HAP-1 (cell line): ENCODE results near the gene GIN1.
"Not testable (repeated sequence)": the region's sequence is repeated elsewhere in the genome, so short reads cannot be mapped to it uniquely, and the experiment has no call there.

Experiments
- DNase-seq, 2 experiments: peaks; one replicate each; pipeline ENCODE4 v3.0.0-alpha.2; 2016 to 2020; ENCODE audit warnings: low spot score in 2 of 2
- H3K27me3 ChIP-seq: fragments of 250-450 bp; sonication (Bioruptor Pico); 2 replicates; pipeline ENCODE4 v1.5.1; 2020; ENCODE audit warnings: low read depth, mild to moderate bottlenecking, moderate library complexity
- H3K36me3 ChIP-seq: fragments of 250-450 bp; sonication (Bioruptor Pico); replicated peaks from 2 replicates; pipeline ENCODE4 v1.5.1; 2020; ENCODE audit warnings: mild to moderate bottlenecking
- H3K4me1 ChIP-seq: fragments of 250-450 bp; sonication (Bioruptor Pico); 2 replicates; pipeline ENCODE4 v1.5.1; 2020; ENCODE audit warnings: mild to moderate bottlenecking
- H3K4me3 ChIP-seq: fragments of 250-450 bp; sonication (Bioruptor Pico); 2 replicates; pipeline ENCODE4 v1.5.1; 2020; ENCODE audit warnings: mild to moderate bottlenecking, moderate library complexity
- H3K9me3 ChIP-seq: fragments of 250-450 bp; sonication (Bioruptor Pico); 2 replicates; pipeline ENCODE4 v1.5.1; 2020; ENCODE audit warnings: mild to moderate bottlenecking, moderate library complexity
- in situ Hi-C: fragments of 300-500 bp; cut with MboI; formaldehyde crosslinking; loops from 3 replicates; pipeline ENCODE4 v1.14.3; 2020; ENCODE audit warnings: low sequenced_read_pairs, inconsistent platforms, mixed read lengths

The GIN1 gene, protein sequence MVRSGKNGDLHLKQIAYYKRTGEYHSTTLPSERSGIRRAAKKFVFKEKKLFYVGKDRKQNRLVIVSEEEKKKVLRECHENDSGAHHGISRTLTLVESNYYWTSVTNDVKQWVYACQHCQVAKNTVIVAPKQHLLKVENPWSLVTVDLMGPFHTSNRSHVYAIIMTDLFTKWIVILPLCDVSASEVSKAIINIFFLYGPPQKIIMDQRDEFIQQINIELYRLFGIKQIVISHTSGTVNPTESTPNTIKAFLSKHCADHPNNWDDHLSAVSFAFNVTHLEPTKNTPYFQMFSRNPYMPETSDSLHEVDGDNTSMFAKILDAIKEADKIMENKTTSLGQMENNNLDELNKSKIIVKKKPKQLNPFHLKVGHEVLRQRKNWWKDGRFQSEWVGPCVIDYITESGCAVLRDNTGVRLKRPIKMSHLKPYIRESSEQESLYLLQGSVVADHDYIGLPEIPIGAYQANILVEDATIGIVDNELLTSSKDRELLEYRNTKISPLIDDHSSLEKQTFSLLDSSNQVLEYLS

DNA sequence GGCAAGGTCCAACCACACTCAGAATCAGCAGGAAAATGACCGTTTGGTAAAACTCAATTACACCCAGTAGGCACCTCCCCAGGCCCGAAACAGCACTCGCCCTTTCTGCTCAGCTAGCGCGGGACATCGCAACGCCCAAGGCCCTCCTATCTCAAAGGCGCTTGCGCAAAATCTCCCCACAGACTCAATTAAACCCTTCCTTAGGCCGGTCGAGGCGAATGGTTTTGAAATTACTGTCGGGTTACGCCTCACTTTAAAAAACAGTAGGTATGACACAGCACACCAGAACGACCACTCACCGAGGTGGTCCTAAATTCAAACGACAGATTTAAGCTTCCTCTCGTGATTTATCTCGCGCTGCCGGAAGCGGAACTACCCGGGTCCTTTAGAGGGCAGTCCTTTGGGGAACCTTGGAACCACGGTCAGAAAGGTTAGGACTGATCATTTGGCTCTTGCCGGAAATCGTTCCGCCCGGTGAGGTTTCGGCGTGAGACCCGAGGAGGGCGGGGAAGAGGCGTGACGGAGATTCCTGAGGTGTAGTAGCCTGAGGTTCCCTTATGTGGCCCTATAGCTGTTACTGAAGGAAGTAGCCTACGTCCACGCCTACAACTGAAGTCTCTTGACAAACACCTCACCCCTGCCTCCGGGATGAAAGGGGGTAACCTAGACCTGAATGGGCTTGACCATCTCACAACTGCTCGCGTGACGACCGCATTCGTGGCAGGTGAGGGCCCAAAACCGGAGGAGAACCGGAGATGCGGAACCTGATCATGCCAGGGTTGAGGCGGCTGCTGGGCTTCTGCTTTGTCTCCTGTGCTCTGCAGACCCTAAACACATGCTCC, at the start of gene GIN1, which contains the start of gene PPIP5K2:
Gene GIN1 (minus strand): TSS at position 374 of the 842 bp plus-strand sequence. CDS start 11,431 bp downstream, outside the sequence.
Gene PPIP5K2 (plus strand): TSS at position 537 of the 842 bp plus-strand sequence. CDS start 9,289 bp downstream, outside the sequence.
- H3K27me3 ChIP-seq = no peaks in the 10 kb centered on the region
- H3K9me3 ChIP-seq = no peaks in the 10 kb centered on the region
- in situ Hi-C loops = no loop called here
- no peaks in the 10 kb centered on the region for H3K36me3 ChIP-seq
- DNase-seq = peak; percentile 96
- H3K4me1 ChIP-seq = peaks cover 2% of the 10 kb centered on the region; the same call in 1 of the 2 replicates
- peak within 1 kb of the TSS; percentile 69 for H3K4me3 ChIP-seq

DNA sequence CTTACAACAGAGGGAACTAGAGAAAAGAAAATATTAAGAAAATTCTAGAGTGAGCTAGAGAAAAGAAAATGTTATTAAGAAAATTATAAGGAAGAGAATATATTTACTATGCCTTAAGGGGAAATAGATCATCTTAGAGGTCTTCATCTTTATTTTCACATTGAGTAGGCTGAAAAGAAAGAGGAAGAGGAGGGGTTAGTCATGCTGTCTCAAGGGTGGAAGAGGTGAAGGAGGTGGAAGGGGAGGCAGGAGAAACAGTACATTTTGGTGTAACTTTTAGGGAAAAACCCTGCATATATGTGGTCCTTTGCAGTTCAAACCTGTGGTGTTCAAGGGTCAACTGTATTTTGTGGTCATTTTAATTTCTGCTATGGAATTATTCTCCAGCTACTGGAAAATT, 46.8 kb upstream of the GIN1 start:
- no peaks in the 10 kb centered on the region for H3K36me3 ChIP-seq
- in situ Hi-C loops = no loop called here
- no peak for DNase-seq
- H3K4me3 ChIP-seq = no peak overlapping the region
- H3K9me3 ChIP-seq = no peaks in the 10 kb centered on the region
- no peaks in the 10 kb centered on the region; the same call in 1 of the 2 replicates for H3K4me1 ChIP-seq
- no peaks in the 10 kb centered on the region for H3K27me3 ChIP-seq

DNA sequence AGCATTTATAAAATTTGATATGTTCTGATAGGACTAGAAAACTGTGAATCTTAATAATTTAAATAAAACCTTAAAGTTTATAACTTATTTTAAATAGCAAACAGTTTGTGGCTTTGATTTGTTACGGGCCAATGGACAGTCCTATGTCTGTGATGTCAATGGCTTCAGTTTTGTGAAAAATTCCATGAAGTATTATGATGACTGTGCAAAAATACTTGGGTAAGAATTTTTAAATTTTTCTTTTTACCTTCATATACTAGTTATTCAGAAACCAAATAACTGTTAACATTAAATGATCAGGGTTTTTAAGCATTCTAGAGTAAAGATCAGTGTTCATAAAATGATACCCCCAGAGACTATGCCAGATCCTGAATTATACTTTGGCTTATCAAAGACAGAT, 31.2 kb upstream of the GIN1 start:
- no peak for DNase-seq
- Histone ChIP-seq H3K4me1 (no peaks in the 10 kb centered on the region), H3K27me3 (no peaks in the 10 kb centered on the region), H3K36me3 (peaks cover 8% of the 10 kb centered on the region), H3K9me3 (no peaks in the 10 kb centered on the region), H3K4me3 (no peak overlapping the region)
- in situ Hi-C loops = no loop called here

DNA sequence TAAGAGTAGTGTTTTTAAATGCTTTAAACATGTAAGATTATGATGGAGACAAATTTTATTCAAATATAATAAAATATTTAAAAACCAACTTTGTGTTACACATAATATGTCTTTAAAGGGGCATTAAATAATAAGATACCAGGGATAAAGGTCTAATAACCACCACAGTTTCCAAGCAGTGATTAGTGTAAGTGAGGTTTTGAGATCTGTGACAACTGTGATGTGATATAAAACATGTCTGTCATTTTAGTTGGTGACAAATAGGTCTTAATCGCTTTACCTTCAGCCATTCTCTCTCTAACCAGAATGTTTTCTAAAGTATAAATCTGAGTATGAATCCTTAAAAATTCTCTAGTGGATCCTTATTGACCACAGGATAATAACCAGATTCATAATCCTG, 28.3 kb upstream of the GIN1 start:
- Histone ChIP-seq H3K36me3 (peaks cover 4% of the 10 kb centered on the region; the same call in 1 of the 2 replicates), H3K4me1 (no peaks in the 10 kb centered on the region), H3K9me3 (no peaks in the 10 kb centered on the region), H3K27me3 (no peaks in the 10 kb centered on the region), H3K4me3 (no peak overlapping the region)
- DNase-seq = no peak
- in situ Hi-C loops = no loop called here

DNA sequence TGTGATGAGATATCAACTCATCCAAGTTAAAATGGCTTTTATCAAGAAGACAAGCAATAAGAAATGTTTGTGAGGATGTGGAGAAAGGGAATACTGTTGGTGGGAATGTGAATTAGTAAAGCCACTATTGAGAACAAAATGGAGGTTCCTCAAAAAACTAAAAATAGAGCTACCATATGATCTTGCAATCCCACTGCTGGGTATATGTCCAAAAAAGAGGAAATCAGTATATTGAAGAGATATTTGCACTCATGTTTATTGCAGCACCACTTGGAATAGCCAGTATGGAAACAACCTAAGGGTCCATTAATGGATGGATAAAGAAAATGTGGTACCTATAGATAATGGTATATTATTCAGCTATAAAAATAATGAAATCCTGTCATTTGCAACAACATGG, 25.3 kb upstream of the GIN1 start:
- no peaks in the 10 kb centered on the region for H3K9me3 ChIP-seq
- no peak for DNase-seq
- H3K36me3 ChIP-seq = no peaks in the 10 kb centered on the region
- H3K4me1 ChIP-seq = no peaks in the 10 kb centered on the region
- H3K4me3 ChIP-seq = no peak overlapping the region
- no peaks in the 10 kb centered on the region for H3K27me3 ChIP-seq
- in situ Hi-C loops = no loop called here

DNA sequence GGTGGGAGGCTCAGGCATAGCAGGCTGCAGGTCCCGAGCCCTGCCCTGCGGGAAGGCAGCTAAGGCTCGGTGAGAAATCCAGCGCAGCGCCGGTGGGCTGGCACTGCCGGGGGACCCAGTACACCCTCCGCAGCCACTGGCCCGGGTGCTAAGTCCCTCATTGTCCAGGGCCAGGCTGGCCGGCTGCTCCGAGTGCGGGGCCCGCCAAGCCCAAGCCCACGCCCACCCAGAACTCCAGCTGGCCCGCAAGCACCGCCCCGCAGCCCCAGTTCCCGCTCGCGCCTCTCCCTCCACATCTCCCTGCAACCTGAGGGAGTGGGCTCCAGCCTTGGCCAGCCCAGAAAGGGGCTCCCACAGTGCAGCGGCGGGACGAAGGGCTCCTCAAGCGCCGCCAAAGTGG, 22.2 kb upstream of the GIN1 start:
- not testable (repeated sequence) for DNase-seq

DNA sequence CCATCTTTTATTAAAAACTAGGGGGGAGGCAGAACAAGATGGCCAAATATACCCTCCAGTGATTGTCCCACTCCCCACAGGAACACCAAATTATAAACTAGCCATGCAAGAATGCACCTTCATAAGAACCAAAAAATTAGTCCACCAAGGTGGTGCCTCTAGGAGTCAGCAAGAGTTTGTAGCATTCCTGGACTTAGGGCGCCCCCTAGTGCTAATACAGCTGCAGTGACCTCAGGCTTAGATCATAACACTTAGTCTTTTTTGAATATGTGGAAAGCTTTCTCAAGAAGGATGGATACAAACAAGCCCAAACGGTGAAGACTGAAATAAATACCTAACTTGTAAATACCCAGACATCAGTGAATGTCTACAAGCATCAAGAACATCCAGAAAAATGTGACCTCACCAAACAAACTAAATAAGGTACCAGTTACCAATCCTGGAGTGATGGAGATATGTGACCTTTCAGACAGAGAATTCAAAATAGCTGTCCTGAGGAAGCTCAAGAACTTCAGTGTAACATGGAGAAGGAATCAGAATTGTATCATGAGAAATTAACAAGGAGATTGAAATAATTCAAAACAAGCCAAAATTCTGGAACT, 19.4 kb upstream of the GIN1 start:
- no peaks in the 10 kb centered on the region for H3K27me3 ChIP-seq
- in situ Hi-C loops = no loop called here
- peaks cover 5% of the 10 kb centered on the region for H3K36me3 ChIP-seq

More for the DNA sequence above, 22.2 kb upstream of the GIN1 start:
- in situ Hi-C loops, H3K9me3 ChIP-seq, H3K36me3 ChIP-seq, H3K4me3 ChIP-seq, H3K4me1 ChIP-seq, H3K27me3 ChIP-seq: not testable (repeated sequence)

DNA sequence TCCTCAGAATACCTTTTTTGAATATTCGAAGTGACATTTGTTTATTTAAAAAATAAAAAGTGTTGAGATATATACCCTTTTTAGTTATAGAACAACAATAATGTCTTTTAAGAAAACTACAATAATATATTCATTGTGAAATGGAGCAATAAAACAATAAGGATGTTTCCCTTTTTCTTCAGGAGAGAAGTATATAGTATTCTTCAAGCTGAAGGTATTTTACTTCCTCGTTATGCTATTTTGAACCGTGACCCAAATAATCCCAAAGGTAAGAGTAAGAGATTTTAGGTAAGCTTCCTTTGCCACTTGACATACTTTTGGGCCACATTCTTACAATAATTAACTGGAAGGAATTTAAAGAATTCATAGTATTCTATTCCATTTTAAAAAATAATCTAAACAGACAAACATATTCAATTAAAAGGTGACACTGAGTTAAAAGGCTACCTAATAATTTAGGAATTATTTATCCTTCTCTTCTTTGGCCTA, 18.3 kb upstream of the GIN1 start:
- no peak for DNase-seq
- Histone ChIP-seq H3K9me3 (no peaks in the 10 kb centered on the region), H3K36me3 (peaks cover 5% of the 10 kb centered on the region), H3K27me3 (no peaks in the 10 kb centered on the region), H3K4me1 (no peaks in the 10 kb centered on the region), H3K4me3 (no peak overlapping the region)
- in situ Hi-C loops = no loop called here

More for the DNA sequence above, 19.4 kb upstream of the GIN1 start:
- Histone ChIP-seq H3K9me3 (no peaks in the 10 kb centered on the region), H3K4me1 (no peaks in the 10 kb centered on the region), H3K4me3 (no peak overlapping the region)
- peak; percentile 51 to 85 for DNase-seq

DNA sequence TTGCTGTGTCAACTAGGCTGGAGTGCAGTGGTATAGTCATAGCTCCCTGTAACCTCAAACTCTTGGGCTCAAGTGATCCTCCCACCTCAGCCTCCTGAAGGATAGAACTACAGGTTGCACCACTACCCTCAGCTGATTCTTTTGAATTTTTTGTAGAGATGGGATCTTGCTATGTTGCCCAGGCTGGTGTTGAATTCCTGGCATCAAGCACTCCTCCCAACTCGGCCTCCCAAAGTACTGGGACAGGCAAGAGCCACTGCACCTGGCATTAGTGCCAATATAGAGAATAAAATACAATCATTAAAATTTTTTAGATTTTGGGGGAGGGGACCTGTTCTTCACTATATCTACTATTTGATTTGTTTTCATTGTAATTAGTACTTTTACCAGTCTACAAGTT, 15.5 kb upstream of the GIN1 start:
- DNase-seq = no peak
- Histone ChIP-seq H3K27me3 (no peaks in the 10 kb centered on the region), H3K4me1 (no peaks in the 10 kb centered on the region), H3K9me3 (no peaks in the 10 kb centered on the region), H3K36me3 (peaks cover 5% of the 10 kb centered on the region), H3K4me3 (no peak overlapping the region)
- in situ Hi-C loops = no loop called here

DNA sequence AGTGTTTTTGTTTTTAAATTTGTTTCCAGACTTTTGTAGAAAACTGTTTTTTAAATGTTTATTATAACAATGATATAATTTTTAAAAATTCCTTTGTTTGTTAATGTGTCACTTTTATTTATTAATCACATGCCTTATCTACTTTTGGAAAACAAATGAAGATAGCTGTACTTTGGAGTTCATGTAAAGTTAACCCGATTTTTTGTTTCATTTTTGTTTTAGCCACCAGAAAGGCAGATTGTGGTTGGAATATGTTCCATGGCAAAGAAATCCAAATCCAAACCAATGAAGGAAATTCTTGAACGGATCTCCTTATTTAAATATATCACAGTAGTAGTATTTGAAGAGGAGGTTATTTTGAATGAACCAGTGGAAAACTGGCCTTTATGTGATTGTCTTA, 13.3 kb upstream of the GIN1 start:
- Histone ChIP-seq H3K27me3 (no peaks in the 10 kb centered on the region), H3K4me1 (no peaks in the 10 kb centered on the region), H3K9me3 (no peaks in the 10 kb centered on the region), H3K4me3 (no peak overlapping the region), H3K36me3 (no peaks in the 10 kb centered on the region)
- no peak for DNase-seq
- in situ Hi-C loops = no loop called here

DNA sequence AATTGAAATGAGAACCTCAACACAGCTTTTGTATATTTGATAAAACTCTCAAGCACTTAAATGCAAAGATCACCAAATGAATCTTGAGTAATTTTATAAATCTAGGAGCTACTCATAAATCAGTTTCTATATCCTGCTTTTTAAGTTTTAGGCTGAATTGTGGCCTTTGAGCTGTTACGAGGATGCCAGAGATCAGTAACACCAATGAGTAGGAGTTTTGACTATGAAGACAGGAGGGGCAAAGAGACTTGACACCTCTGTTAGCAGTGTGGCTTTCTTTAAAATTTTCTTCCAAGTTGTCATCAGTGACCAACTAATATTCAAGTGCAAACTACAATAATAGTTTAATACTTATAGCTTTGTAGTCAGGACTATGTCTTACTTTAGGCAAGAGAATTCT, 12.7 kb upstream of the GIN1 start:
- Histone ChIP-seq H3K9me3 (no peaks in the 10 kb centered on the region), H3K36me3 (no peaks in the 10 kb centered on the region), H3K4me3 (no peak overlapping the region), H3K27me3 (no peaks in the 10 kb centered on the region), H3K4me1 (no peaks in the 10 kb centered on the region)
- no peak for DNase-seq
- in situ Hi-C loops = no loop called here

DNA sequence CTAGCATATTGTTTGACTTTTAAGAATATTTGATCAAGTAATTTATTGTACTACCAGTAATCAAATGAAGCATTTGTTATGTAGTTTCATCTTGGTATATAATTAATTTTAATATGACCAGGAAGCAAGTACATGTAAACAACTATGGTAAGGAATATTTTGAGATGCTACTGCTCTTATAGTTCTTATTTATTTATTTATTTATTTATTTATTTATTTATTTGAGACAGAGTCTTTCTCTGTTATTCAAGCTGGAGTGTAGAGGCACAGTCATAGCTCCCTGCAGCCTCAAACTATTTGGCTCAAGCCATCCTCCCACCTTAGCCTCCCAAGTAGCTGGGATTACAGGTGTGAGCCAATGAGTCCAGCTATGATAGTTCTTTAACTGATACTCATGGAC, 8.3 kb upstream of the GIN1 start:
- Histone ChIP-seq H3K36me3 (no peaks in the 10 kb centered on the region), H3K4me1 (no peaks in the 10 kb centered on the region), H3K27me3 (no peaks in the 10 kb centered on the region), H3K9me3 (no peaks in the 10 kb centered on the region), H3K4me3 (no peak overlapping the region)
- no peak for DNase-seq
- in situ Hi-C loops = no loop called here

DNA sequence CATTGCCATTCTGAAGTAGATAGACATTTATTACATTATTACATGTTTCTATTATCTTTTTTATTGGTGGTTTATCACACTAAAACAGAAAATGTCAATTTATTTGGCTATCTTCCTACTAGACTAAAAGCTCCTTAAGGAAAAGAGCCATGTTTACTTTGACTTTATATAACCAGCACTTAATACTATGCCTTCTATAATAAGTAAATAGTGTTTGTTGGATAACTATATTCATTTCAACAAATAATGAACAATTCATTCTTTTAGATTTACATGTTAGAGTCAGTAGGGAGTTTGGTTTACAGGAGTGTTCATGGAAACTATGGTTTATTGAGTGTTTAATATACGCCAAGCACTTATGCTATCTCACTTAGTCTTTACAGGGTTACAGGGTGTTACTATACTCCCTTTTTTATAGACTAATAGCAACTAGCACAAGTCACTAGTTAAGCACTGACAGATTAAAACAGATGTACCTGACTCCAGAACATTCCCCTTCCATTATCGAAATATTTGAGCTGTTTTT, 7.4 kb upstream of the GIN1 start:
- in situ Hi-C loops = no loop called here
- Histone ChIP-seq H3K9me3 (no peaks in the 10 kb centered on the region), H3K27me3 (no peaks in the 10 kb centered on the region), H3K4me3 (no peak overlapping the region), H3K4me1 (no peaks in the 10 kb centered on the region), H3K36me3 (no peaks in the 10 kb centered on the region)
- no peak for DNase-seq
